Astrocyte (in vitro differentiated cells and primary cell): ENCODE measurements around the gene IFNAR1. TPM values are rescaled to one million over a fixed set of nuclear protein-coding genes. Genes with fewer than 3 reads are reported as not detected.

Source experiments
- DNase-seq: peaks from one replicate; pipeline ENCODE4 v3.0.0-alpha.2; 2010; ENCODE audit warnings: low read depth
- FAIRE-seq: peaks from 2 replicates; lab custom pipeline; 2011; peaks lifted over from hg19 to GRCh38; lab: Jason Lieb, UNC
- H2AFZ ChIP-seq: 2 replicates; pipeline ENCODE4 v1.6.0; 2012; ENCODE audit warnings: low read depth, low read length, inconsistent platforms
- H3K27ac ChIP-seq: 2 replicates; pipeline ENCODE4 v1.5.1; 2011; ENCODE audit warnings: low read depth, low read length, inconsistent platforms
- H3K27me3 ChIP-seq: 2 replicates; pipeline ENCODE4 v1.6.0; 2011; ENCODE audit warnings: low read length, inconsistent platforms; ENCODE audit not compliant: insufficient read depth
- H3K36me3 ChIP-seq: 2 replicates; pipeline ENCODE4 v1.5.1; 2011; ENCODE audit warnings: low read length, inconsistent platforms; ENCODE audit not compliant: insufficient read depth
- H3K4me1 ChIP-seq: 2 replicates; pipeline ENCODE4 v1.5.1; 2011; ENCODE audit warnings: low read length, inconsistent platforms; ENCODE audit not compliant: insufficient read depth
- H3K4me2 ChIP-seq: 2 replicates; pipeline ENCODE4 v1.6.0; 2012; ENCODE audit warnings: low read length, inconsistent platforms
- H3K4me3 ChIP-seq: 2 replicates; pipeline ENCODE4 v1.5.1; 2011; ENCODE audit warnings: low read depth, mild to moderate bottlenecking, low read length, inconsistent platforms; ENCODE audit not compliant: insufficient read depth
- H3K79me2 ChIP-seq: 2 replicates; pipeline ENCODE4 v1.6.0; 2012; ENCODE audit warnings: mild to moderate bottlenecking, low read length, inconsistent platforms; ENCODE audit not compliant: insufficient read depth
- H3K9ac ChIP-seq: 2 replicates; pipeline ENCODE4 v1.6.0; 2012; ENCODE audit warnings: mild to moderate bottlenecking, low read length, inconsistent platforms
- H3K9me3 ChIP-seq: 2 replicates; pipeline ENCODE4 v1.5.1; 2012; ENCODE audit warnings: low read depth, mild to moderate bottlenecking, low read length, inconsistent platforms; ENCODE audit not compliant: insufficient read depth
- H4K20me1 ChIP-seq: 2 replicates; pipeline ENCODE4 v1.6.0; 2012; ENCODE audit warnings: low read length, inconsistent platforms; ENCODE audit not compliant: insufficient read depth
- H3K27ac Mint-ChIP-seq: one replicate; pipeline ENCODE4 v1.8.0; 2021; ENCODE audit warnings: mild to moderate bottlenecking, mixed read lengths; ENCODE audit not compliant: unreplicated experiment
- H3K27me3 Mint-ChIP-seq: one replicate; pipeline ENCODE4 v1.8.0; 2021; ENCODE audit warnings: low read depth, mixed read lengths; ENCODE audit not compliant: unreplicated experiment
- H3K36me3 Mint-ChIP-seq: one replicate; pipeline ENCODE4 v1.8.0; 2021; ENCODE audit warnings: low read depth, mixed read lengths; ENCODE audit not compliant: unreplicated experiment
- H3K4me1 Mint-ChIP-seq: one replicate; pipeline ENCODE4 v1.8.0; 2021; ENCODE audit warnings: low read depth, mixed read lengths; ENCODE audit not compliant: unreplicated experiment
- H3K4me3 Mint-ChIP-seq: one replicate; pipeline ENCODE4 v1.8.0; 2021; ENCODE audit warnings: mild to moderate bottlenecking, moderate library complexity, mixed read lengths; ENCODE audit not compliant: unreplicated experiment
- H3K9me3 Mint-ChIP-seq: one replicate; pipeline ENCODE4 v1.8.0; 2021; ENCODE audit warnings: mild to moderate bottlenecking, mixed read lengths; ENCODE audit not compliant: unreplicated experiment
- EZH2 ChIP-seq: IDR thresholded peaks from 2 replicates; pipeline ENCODE4 v1.6.1; 2012; ENCODE audit warnings: mild to moderate bottlenecking, low read length, inconsistent platforms; ENCODE audit not compliant: insufficient read depth
- total RNA-seq: library from RNA; stranded (reverse); gene quantifications from 2 replicates; pipeline ENCODE4 v1.2.1, GENCODE V29; 2021
- TF ChIP-seq, protein P1 (sequence below): IDR thresholded peaks from 2 replicates; pipeline ENCODE4 v1.5.1; 2011; ENCODE audit warnings: low read depth, mild to moderate bottlenecking, inconsistent platforms, low read length, moderate library complexity; ENCODE audit not compliant: insufficient read depth

The IFNAR1 gene
- total RNA-seq, 1 donor from 2014 or later, result 44.0 TPM

DNA sequence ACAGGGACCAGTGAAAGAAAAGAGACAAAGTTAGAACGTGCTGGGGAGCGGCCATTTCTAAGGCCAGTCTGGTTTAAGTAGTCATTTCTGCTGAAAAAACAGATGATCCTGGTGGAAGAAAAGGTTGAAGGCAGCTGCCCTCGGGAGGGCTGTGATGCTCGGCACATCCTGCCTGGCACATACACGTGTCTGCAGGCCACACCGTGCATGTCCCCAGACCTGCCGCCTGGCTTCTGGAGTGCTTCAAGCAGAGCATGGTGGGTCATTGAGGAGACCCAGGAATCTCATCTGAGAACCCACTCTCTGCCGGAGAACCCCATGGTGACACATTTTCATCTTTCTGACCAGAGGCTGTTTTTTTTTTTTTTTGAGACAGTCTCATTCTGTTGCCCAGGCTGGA, 32.4 kb downstream of the IFNAR1 start:
- Mint-ChIP-seq H3K9me3 (peaks cover 2% of the 10 kb centered on the region), H3K36me3 (peaks cover 4% of the 10 kb centered on the region), H3K27me3 (no peaks in the 10 kb centered on the region), H3K4me1 (peaks cover 10% of the 10 kb centered on the region), H3K27ac (no peak overlapping the region), H3K4me3 (no peak overlapping the region)
- DNase-seq (no peak), FAIRE-seq (no peak)
- Histone ChIP-seq H3K9me3 (no peaks in the 10 kb centered on the region), H3K27me3 (no peaks in the 10 kb centered on the region), H3K36me3 (peaks cover 8% of the 10 kb centered on the region), H3K4me1 (peaks cover 13% of the 10 kb centered on the region), H3K27ac (no peak overlapping the region), H3K79me2 (no peaks in the 10 kb centered on the region), H2AFZ (no peak overlapping the region), H4K20me1 (no peaks in the 10 kb centered on the region), H3K4me2 (no peak overlapping the region), H3K4me3 (no peak overlapping the region), H3K9ac (no peak overlapping the region)
- TF ChIP-seq, protein P1, sequence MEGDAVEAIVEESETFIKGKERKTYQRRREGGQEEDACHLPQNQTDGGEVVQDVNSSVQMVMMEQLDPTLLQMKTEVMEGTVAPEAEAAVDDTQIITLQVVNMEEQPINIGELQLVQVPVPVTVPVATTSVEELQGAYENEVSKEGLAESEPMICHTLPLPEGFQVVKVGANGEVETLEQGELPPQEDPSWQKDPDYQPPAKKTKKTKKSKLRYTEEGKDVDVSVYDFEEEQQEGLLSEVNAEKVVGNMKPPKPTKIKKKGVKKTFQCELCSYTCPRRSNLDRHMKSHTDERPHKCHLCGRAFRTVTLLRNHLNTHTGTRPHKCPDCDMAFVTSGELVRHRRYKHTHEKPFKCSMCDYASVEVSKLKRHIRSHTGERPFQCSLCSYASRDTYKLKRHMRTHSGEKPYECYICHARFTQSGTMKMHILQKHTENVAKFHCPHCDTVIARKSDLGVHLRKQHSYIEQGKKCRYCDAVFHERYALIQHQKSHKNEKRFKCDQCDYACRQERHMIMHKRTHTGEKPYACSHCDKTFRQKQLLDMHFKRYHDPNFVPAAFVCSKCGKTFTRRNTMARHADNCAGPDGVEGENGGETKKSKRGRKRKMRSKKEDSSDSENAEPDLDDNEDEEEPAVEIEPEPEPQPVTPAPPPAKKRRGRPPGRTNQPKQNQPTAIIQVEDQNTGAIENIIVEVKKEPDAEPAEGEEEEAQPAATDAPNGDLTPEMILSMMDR, result no peak

DNA sequence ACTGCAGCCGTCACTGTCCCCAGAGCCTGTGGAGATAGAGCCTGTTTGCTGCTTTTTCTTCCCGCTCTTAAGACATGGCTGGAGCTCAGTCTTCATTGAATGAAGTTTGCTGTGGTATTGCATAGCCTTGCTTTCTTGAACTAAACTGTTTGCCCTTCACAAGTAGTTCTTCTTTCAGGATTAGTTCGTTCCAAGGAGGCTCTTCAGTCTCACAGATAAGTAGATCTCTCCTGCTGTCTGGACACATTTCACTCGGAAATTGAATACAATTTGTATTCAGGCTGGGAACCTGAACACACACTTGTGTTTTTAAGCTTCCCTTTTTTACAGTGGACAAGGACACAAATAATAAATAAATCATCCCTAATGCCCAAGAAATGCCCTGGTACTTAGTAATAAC, 34.7 kb downstream of the IFNAR1 start:
- H2AFZ ChIP-seq, result no peak overlapping the region
- no peaks in the 10 kb centered on the region for H3K9me3 Mint-ChIP-seq
- H3K27ac Mint-ChIP-seq, result no peak overlapping the region
- no peak overlapping the region for H3K9ac ChIP-seq
- peaks cover 10% of the 10 kb centered on the region for H3K4me1 Mint-ChIP-seq
- peaks cover 2% of the 10 kb centered on the region for H3K36me3 Mint-ChIP-seq
- peaks cover 13% of the 10 kb centered on the region for H3K4me1 ChIP-seq
- H4K20me1 ChIP-seq, result no peaks in the 10 kb centered on the region
- H3K9me3 ChIP-seq, result no peaks in the 10 kb centered on the region
- H3K4me3 Mint-ChIP-seq, result no peak overlapping the region
- FAIRE-seq (no peak), DNase-seq (no peak)
- no peak overlapping the region for H3K4me3 ChIP-seq
- no peak overlapping the region for H3K4me2 ChIP-seq
- no peak overlapping the region for H3K27ac ChIP-seq
- H3K79me2 ChIP-seq, result no peaks in the 10 kb centered on the region
- peaks cover 8% of the 10 kb centered on the region for H3K36me3 ChIP-seq
- H3K27me3 Mint-ChIP-seq, result no peaks in the 10 kb centered on the region
- no peaks in the 10 kb centered on the region for H3K27me3 ChIP-seq
- TF ChIP-seq, protein P1, result no peak
- no peak for TF ChIP-seq EZH2

DNA sequence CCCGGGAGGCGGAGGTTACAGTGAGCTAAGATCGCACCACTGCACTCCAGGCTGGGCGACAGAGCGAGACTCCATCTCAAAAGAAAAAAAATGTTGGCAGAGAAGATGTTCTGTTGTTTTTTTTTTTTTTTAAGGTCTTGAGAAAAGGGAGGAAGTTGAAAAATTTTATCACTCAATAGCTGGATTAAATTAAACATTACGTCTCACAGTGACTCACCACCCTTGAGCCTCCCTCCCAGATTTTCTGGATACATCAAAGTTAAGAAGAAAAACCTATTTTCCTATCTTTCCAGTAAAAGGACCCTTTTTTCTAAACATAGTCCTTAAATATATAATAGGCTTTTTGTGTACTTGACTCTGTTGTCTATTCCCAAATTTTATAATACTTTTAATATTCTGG, 35.5 kb downstream of the IFNAR1 start:
- H3K27me3 ChIP-seq, result no peaks in the 10 kb centered on the region
- Mint-ChIP-seq H3K27me3 (no peaks in the 10 kb centered on the region), H3K4me3 (no peak overlapping the region), H3K9me3 (no peaks in the 10 kb centered on the region), H3K36me3 (peaks cover 2% of the 10 kb centered on the region), H3K4me1 (peaks cover 9% of the 10 kb centered on the region), H3K27ac (no peak overlapping the region)
- peaks cover 8% of the 10 kb centered on the region for H3K36me3 ChIP-seq
- TF ChIP-seq, protein P1, result no peak
- TF ChIP-seq EZH2, result no peak
- no peaks in the 10 kb centered on the region for H4K20me1 ChIP-seq
- DNase-seq (peak; percentile 59), FAIRE-seq (no peak)
- H3K9me3 ChIP-seq, result no peaks in the 10 kb centered on the region
- peak overlapping the region; percentile 41 for H3K9ac ChIP-seq
- H3K4me2 ChIP-seq, result peak overlapping the region; percentile 70
- H2AFZ ChIP-seq, result no peak overlapping the region
- peak overlapping the region; percentile 66 for H3K27ac ChIP-seq
- peaks cover 13% of the 10 kb centered on the region for H3K4me1 ChIP-seq
- no peaks in the 10 kb centered on the region for H3K79me2 ChIP-seq
- no peak overlapping the region for H3K4me3 ChIP-seq
